Islet of Langerhans (tissue), 1 donor: ENCODE measurements around the gene WRAP73.

ENCODE experiments used
- FAIRE-seq: peaks from one replicate; lab custom pipeline; 2011; peaks lifted over from hg19 to GRCh38; lab: Jason Lieb, UNC

The WRAP73 gene

GRCh38 chr1:3610527-3611169, 39.3 kb downstream of the WRAP73 start:
- no peak for FAIRE-seq

- FAIRE-seq, result no peak
These were observed 40.0 kb downstream of the WRAP73 start for GRCh38 chr1:3609769-3610526.

GRCh38 chr1:3609016-3609768, 40.7 kb downstream of the WRAP73 start:
- no peak for FAIRE-seq

- FAIRE-seq, result no peak
These were observed 41.7 kb downstream of the WRAP73 start for GRCh38 chr1:3608154-3608553.

GRCh38 chr1:3607703-3608065, 42.2 kb downstream of the WRAP73 start:
- no peak for FAIRE-seq

- no peak for FAIRE-seq
These were observed 42.9 kb downstream of the WRAP73 start for GRCh38 chr1:3606779-3607702.

GRCh38 chr1:3604997-3605823, 44.7 kb downstream of the WRAP73 start:
- no peak for FAIRE-seq

- FAIRE-seq, result no peak
These were observed 45.4 kb downstream of the WRAP73 start for GRCh38 chr1:3604468-3604974.

GRCh38 chr1:3603571-3604467, 46.1 kb downstream of the WRAP73 start:
- FAIRE-seq, result no peak

- FAIRE-seq, result no peak
These were observed 46.7 kb downstream of the WRAP73 start for GRCh38 chr1:3603156-3603555.

- FAIRE-seq, result no peak
These were observed 47.5 kb downstream of the WRAP73 start for GRCh38 chr1:3602375-3602774.

- FAIRE-seq, result no peak
These were observed 48.2 kb downstream of the WRAP73 start for GRCh38 chr1:3601743-3602142.

GRCh38 chr1:3600354-3600753, 49.5 kb downstream of the WRAP73 start:
- FAIRE-seq, result no peak

- no peak for FAIRE-seq
These were observed 50.1 kb downstream of the WRAP73 start for GRCh38 chr1:3599816-3600215.

- no peak for FAIRE-seq
These were observed 50.6 kb downstream of the WRAP73 start for GRCh38 chr1:3599286-3599811.

- no peak for FAIRE-seq
These were observed 51.2 kb downstream of the WRAP73 start for GRCh38 chr1:3598522-3599285.

GRCh38 chr1:3598051-3598491, 51.8 kb downstream of the WRAP73 start:
- no peak for FAIRE-seq

GRCh38 chr1:3597599-3597964, 52.3 kb downstream of the WRAP73 start:
- FAIRE-seq, result no peak
